ENCODE measurements around the gene SPARC.

The SPARC gene

GRCh38 chr5:151667083-151667482 lies 19.6 kb downstream of the SPARC start:
- H3K4me3 ChIP-seq (ENCODE audit: low read depth, low read length): no peak overlapping the region
- DNase-seq (ENCODE audit: low read depth): no peak
- TF ChIP-seq, protein P1, sequence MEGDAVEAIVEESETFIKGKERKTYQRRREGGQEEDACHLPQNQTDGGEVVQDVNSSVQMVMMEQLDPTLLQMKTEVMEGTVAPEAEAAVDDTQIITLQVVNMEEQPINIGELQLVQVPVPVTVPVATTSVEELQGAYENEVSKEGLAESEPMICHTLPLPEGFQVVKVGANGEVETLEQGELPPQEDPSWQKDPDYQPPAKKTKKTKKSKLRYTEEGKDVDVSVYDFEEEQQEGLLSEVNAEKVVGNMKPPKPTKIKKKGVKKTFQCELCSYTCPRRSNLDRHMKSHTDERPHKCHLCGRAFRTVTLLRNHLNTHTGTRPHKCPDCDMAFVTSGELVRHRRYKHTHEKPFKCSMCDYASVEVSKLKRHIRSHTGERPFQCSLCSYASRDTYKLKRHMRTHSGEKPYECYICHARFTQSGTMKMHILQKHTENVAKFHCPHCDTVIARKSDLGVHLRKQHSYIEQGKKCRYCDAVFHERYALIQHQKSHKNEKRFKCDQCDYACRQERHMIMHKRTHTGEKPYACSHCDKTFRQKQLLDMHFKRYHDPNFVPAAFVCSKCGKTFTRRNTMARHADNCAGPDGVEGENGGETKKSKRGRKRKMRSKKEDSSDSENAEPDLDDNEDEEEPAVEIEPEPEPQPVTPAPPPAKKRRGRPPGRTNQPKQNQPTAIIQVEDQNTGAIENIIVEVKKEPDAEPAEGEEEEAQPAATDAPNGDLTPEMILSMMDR (IDR thresholded peaks at IDR 0.05; ENCODE audit: control insufficient read depth, extremely low read depth, insufficient read depth): no peak

DNA sequence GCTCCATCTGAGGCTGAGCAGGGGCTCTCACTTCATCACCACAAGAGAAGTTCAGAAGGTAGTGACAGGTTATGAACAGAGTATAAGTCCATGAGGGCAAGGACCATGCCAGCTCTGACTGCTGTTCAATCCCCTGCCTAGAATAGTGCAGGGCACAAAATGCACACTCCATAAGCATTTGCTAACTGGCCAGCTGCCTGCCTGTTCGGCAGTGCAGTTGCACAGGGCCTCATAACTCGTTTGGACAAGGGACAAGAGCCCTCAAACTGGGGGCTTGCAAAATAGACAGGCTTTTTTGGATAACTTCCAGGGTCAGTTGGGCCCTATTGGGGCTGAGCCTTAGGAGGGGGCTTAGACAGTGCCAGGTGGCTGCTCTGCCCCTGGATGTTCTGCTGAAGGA lies 21.1 kb downstream of the SPARC start:
- TF ChIP-seq, protein P1 (IDR thresholded peaks at IDR 0.05; ENCODE audit: control insufficient read depth, extremely low read depth, insufficient read depth): no peak
- no peak overlapping the region for H3K4me3 ChIP-seq (ENCODE audit: low read depth, low read length)
- DNase-seq (ENCODE audit: low read depth): no peak

DNA sequence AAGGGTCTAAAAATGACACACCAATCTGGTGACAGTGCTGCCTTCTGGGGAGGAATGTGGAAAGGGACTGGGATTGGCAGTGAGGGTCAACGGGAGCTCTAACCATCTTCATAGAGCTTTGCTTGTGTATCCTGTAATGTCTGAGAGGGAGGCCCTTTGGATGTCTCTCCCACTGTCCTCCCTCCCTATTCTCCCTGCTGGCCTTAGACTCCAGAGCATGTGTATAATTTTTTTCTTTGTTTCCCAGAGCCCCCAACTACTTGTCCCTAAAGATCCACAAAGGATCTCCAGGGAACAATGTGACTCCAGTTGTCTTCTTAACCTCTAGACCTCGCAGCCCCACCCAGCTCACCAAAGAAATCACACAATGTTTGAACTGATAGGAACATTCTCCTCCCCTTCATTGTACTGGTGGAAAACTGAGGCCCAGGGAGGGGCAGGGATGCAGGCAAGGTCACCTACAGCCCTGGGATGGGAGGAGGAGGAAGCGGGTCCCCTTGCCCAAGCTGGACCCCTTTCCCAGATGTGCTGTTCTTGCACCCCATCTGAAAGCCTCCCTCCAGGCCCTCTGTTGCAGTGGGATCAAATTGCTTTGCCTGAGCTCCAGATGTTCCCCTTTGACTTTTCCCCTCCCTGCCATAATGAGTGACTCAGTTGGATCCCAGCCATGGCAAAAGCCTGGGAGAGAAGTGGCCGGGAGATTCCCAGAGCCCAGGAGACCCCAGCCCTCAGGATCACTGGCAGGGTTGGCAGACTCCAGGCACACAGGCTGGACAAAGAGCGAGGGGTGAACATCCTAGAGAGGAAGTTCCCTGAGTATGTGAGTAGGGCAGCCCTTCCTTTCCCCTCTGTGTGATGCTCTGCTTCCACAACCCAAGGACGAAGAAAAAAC lies 21.8 kb downstream of the SPARC start:
- no peak for DNase-seq (ENCODE audit: low read depth)

DNA sequence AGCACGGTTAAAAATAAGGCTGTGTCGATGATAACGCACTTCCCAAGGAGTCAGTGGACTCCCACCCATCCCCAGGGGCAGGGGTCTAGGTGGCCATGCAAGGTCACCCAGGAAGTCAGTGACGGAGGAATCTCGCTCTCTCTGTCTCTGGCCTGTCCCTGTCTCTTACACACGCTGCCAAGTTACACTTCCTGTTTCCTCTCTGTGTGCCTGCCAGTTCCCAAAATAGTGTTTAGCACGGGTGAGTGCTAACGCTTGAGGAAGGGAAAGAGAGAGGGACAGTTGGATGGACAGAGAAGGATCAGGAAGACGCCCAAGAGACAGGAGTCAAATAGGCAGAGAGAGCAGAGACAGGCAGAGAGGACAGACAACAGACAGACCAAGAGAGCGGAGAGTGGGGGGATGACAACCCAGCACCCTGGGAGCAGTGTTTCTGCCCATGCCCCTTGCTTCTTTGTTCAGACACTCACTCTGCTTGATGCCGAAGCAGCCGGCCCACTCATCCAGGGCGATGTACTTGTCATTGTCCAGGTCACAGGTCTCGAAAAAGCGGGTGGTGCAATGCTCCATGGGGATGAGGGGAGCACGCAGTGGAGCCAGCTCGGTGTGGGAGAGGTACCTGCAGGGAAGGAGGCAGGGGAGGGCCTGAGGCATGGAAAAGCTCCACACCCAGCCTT lies 23.0 kb downstream of the SPARC start:
- TF ChIP-seq, protein P1 (IDR thresholded peaks at IDR 0.05; ENCODE audit: control insufficient read depth, extremely low read depth, insufficient read depth): no peak
- H3K4me3 ChIP-seq (ENCODE audit: low read depth, low read length): no peak overlapping the region
- peak; percentile 36 for DNase-seq (ENCODE audit: low read depth)

More for the DNA sequence above, 21.8 kb downstream of the SPARC start:
- TF ChIP-seq, protein P1 (IDR thresholded peaks at IDR 0.05; ENCODE audit: control insufficient read depth, extremely low read depth, insufficient read depth): no peak
- no peak overlapping the region for H3K4me3 ChIP-seq (ENCODE audit: low read depth, low read length)

DNA sequence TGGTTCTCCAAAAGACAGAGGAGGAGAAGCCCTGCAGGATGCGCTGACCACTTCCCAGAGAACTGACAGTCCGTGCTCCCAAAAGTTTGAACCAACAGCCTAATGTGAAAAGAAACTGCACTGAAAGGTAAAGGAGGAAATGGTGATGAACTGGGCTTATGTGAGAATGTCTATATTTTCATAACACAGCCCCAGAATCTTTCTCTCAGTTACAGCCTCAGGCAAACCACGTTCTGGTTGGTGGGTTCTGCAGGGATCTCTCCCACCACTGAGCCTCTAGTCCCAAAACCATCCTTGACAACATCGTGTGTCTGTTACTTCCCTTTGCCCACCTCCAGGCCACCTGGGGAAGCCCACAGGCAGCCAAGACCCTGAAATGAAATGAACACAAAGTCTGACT lies 23.9 kb downstream of the SPARC start:
- no peak overlapping the region for H3K4me3 ChIP-seq (ENCODE audit: low read depth, low read length)
- DNase-seq (ENCODE audit: low read depth): no peak
- TF ChIP-seq, protein P1 (IDR thresholded peaks at IDR 0.05; ENCODE audit: control insufficient read depth, extremely low read depth, insufficient read depth): no peak

DNA sequence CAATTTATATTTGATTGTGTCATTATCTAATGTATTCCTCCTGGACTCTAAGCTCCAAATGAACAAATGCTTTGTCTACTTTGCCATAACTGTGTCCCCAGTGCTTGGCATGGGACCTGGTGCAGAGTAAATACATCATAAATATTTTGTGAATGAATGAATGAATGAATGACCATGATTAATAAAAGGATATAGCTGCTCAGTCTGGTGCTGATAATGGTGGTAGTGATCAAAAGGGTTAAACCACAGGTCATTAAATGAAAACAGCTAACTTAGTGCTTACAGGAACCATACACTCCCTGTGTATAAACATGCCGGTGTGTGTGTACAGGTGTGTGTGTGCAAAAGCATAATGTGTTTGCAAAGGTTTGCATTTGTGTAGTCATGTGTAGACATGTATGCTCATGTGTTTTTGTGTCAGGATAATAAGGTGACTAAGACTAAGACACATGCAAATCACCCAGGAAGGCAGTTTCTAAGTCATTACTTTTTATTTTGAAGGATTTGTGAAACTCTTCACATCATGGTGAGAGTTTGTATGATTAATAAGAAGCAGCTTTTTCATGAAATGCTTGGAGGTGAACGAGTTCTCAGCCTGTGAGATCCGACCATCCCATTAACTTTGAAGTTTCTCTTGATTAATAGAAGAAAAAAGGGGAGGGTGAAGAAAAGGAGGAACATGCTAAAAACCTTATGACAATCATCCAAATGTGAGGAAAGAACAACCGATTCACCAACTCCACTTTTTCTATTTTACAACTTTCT lies 24.6 kb downstream of the SPARC start:
- no peak for DNase-seq (ENCODE audit: low read depth)
- H3K4me3 ChIP-seq (ENCODE audit: low read depth, low read length): no peak overlapping the region
- TF ChIP-seq, protein P1 (IDR thresholded peaks at IDR 0.05; ENCODE audit: control insufficient read depth, extremely low read depth, insufficient read depth): no peak

Measured in LNCaP clone FGC (cell line).